Endometrial microvascular endothelial cells (primary cell): ENCODE measurements around the gene PDE4D. TPM values are rescaled to one million over a fixed set of nuclear protein-coding genes. Genes with fewer than 3 reads are reported as not detected.

ENCODE experiments used
- in situ Hi-C: cut with HindIII; loops from 2 replicates; pipeline ENCODE4 v1.10.0; 2017; ENCODE audit warnings: low sequenced_read_pairs, low pct_unique_long_range_greater_than_20kb; ENCODE audit errors: inconsistent ontology term
- total RNA-seq: library from RNA; depleted of rRNA; stranded (reverse); fragments of >200 nt; gene quantifications from one replicate; pipeline ENCODE4 v1.2.3, GENCODE V29; 2015; ENCODE audit errors: inconsistent ontology term

The PDE4D gene
- total RNA-seq, 1 donor from 2014 or later, result 7.9 TPM

DNA sequence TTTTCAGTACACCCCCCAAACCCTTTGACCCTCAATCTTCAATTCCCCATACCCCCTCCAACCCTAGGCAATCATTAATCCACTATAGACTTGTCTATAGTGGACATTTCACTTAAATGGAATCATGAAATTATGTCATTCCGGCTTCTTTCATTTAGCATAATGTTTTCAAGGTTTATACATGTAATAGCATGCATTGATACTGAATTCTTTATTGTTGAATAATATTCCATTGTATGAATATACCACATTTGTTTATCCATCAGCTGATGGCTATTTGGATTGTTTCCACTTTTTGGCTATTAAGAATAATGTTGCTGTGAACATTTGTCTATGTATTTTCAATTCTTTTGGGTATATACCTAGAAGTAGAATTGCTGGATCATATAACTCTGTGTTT is 238.8 kb downstream of the PDE4D start:
- in situ Hi-C loops, result no loop called here

- in situ Hi-C loops, result no loop called here
These were observed 241.1 kb downstream of the PDE4D start for GRCh38 chr5:59652449-59652848.

DNA sequence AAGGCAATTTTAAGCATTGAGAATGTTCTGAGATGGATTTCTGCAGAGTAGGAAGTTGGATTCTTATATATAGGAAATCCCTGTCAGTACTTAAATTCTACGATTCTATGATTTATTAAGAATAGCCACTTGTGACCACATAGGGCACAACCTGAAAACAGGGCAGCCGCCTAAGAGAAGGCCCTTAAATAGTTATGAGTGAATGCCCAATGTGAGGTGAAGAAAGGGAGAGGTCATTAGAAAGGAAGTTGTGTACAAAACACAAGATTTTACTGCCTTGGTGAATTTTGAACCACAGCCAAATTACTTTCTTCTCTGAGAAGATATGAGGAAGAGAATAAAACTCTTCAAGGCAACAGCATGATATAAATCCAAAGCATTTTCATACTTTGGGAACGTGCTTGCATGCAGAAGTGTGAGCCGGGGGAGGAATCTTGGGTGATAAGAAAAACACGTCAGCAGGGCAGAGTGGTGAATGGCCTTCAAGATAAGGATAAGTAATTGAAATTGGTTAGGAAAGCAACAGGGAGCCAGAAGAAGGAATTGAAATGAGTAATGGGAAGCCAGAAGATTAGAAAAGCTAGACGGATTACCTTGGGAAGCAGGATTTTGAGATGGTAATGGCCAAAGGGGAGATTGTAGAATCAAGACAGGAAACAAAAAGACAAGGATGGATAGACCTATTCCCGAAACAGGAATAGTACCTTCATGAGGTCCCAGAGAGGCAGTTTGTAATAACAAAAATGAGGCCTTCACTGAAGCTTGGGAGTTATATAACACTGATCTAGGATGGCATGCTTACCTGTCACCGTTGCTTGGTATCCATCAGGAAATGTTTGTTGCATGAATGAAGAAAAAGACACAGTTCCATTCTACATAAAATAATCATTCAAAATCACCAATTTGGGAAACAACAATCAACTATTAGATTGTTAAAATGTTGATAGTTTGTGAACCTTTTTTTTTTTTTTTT is 244.3 kb downstream of the PDE4D start:
- in situ Hi-C loops, result loop anchor here (25.0 kb wide), 1 partner anchor 137 kb away; no protein-coding TSS in a partner anchor

DNA sequence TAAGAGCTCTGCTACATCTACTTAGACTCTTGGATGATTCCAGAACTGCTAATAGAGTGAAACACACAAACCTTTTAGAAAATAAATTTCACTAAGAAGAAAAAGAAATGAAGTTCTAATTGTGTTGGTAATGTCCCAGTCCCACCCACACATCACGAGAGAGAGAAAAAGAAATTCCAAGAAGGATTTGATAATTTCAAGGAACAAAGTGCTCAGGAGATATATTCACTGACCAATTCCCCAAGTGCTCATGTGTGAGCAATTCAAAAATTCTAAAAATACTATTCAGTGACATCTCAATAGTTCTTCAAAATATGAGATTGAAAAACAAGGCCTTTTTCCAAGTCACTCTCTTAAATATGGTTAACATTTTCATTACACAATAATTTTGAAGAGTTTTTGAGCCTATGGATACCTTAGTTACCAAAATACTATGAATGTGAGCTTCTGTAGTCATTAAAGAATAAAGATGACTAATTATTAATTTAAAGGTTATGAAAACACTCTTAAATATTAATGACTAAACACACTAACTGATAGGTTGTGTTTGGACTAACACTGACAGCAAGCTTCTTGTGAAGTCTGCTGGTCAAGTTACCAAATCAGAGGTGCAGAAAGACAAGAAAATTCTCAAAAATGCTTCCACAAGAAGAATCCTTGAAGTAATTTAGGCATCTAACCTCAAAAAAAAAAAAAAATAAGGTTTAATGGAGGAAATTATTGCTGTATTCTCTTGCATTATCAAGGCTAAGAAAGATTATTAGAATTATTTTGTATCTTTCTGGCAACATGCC is 245.3 kb downstream of the PDE4D start:
- in situ Hi-C loops, result loop anchor here (25.0 kb wide), 1 partner anchor 136 kb away; no protein-coding TSS in a partner anchor

DNA sequence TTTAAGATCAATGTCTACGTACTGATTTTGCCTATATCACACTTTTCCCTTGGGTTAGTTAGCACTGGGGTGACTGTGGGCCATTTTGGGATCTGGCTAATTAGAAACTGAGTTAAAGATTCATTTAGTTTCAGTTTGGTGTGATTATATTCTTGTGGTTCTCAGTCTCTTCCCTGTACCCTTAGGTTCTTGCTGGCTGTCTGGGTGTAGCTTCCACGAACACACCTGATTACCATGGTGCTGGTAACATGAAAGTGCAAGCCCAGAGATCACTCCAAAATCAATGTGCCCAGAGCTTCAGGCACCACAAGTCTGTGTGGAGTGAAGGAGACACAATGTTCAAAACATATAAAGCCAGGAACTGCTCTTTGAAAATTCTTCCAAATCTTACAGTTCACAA is 248.1 kb downstream of the PDE4D start:
- in situ Hi-C loops, result loop anchor here (25.0 kb wide), 1 partner anchor 133 kb away; no protein-coding TSS in a partner anchor

GRCh38 chr5:59640411-59640810 is 253.1 kb downstream of the PDE4D start:
- in situ Hi-C loops, result loop anchor here (25.0 kb wide), 1 partner anchor 128 kb away; no protein-coding TSS in a partner anchor

GRCh38 chr5:59637884-59638580 is 255.5 kb downstream of the PDE4D start:
- in situ Hi-C loops, result loop anchor here (25.0 kb wide), 1 partner anchor 126 kb away; no protein-coding TSS in a partner anchor

DNA sequence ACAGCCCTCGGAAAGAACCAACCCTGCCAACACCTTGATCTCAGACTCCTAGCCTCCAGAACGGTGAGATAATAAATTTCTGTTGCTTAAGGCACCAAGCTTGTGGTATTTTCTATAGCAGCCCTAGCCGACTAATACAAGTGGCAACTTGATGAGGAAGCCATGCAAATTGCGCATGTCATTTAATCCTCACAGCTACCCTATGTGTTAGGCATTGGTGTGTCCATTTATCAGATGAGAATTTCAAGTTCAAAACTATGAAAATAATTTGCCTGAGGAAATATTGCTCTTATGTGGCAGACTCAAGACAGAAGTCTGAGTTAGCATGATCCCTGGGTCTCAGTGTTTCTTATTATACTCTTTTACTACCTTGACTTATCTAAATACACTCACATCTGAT is 264.0 kb downstream of the PDE4D start:
- in situ Hi-C loops, result loop anchor here (25.0 kb wide), 1 partner anchor 117 kb away; no protein-coding TSS in a partner anchor

DNA sequence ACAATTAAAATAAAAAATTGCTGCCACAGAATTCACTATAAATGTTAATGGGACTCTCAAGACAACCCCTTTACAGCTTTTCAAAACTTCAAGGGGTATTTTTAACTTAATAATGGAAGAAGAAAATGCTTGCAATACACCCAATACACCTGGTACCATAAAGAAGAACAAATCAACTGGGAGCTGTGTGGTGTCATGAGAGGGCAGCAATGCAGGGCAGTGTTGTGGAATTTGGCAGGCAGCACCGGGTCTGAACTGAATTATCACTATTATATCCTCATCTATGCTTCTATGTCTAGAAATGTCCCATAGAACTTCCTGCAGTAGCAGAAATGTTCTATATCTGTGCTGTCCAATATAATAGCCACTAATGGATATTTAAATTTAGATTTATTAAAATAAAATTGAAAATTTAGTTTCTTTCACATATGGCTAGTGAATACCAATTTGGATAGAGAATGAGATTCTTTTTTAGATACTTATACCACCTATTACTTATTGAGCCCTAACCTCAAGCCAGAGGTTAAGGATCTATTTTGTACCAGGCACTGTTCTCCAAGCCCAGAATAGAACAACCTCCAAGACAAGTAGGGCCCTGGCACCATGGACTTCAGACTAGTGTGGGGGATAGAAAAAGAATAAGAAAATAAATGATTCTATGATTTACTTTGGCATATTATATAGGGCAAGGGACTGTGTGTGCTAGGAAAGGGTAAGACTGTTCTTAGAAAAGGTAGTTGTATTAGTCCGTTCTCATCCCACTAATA is 265.3 kb downstream of the PDE4D start:
- in situ Hi-C loops, result loop anchor here (25.0 kb wide), 1 partner anchor 116 kb away; no protein-coding TSS in a partner anchor

DNA sequence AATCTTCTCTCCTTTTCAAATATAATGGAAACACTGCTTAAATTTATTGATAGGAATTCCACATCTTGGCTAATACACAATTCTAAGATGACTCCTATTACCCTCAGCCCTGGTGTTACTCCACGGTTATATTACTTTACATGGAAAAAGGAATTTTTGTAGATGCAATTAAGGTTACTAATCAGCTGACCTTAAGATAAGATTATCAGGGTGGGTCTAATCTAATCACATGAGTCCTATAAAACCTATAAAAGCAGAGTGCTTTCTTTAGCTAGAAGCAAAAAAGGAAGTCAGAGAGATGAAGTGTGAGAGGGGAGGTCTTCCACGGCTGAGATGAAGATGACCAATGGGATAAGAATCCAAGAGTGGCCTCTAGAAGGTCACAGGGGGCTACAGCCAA is 268.6 kb downstream of the PDE4D start:
- in situ Hi-C loops, result loop anchor here (25.0 kb wide), 1 partner anchor 113 kb away; no protein-coding TSS in a partner anchor

DNA sequence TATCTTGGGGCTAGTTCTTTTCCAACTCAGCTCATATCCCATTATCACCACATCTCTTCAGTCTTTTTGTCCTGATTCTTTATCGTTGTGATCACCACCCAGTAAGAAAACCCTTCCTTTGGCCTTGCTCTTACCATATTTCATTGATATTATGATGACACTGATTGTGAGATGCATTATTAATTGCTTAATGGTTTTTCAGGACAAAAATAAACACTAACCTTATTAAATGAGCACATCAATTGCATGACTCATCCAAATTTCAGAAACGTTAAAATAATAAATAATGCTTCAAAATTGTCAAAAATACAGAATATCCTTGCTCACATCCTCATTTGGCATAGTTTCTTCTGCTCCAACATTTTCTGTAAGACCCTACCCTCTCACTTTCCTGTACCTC is 270.7 kb downstream of the PDE4D start:
- in situ Hi-C loops, result no loop called here

DNA sequence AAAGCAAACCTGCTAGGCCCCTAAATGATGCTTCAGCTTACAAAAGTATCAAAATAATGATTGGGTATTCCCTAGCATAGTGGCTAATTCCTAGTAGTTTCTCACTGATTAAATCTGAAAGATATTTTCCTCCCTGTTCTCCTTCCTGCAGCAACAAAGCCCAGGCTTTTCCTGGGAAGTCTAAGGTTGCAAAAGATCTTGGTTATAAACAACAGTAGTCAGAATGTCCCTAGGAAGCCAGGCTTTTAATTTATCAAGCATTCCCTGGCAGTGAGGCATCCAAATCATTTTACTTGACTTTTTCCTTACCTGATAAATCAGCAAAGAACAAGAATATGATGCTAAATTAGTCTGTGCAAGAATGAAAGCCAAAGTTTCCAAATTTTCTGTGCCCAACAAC is 272.0 kb downstream of the PDE4D start:
- in situ Hi-C loops, result no loop called here

DNA sequence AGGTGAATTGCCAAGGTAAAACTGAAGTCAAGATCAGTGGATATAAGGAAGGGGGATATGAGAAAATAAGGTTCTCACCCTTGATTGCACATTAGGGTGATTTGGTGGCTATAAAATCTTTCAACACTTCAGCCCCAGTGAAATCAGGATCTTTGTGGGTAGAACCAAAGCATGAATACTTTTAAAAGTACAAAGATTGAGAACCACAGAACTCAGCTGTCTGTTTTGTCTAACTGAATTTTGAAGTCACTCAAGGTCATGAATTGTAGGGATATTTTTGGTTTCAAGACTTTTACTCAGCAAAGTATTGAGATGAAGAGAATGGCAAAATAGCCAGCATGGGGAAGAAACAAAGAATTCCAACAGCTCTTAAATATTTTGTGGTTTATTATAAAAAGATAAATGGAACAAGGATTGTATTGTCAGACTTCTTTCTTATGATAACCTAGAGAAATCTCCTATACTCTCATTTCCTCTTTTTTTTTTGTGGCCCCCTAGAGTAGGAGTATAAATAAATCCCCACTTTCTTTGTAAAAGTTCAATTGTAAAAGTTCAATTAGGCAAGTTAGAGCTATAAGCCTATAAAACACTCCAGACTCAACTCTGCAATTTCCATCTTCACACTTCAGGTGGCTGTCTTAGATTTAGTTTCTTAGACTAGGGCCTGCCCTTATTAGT is 272.9 kb downstream of the PDE4D start:
- in situ Hi-C loops, result no loop called here

- in situ Hi-C loops, result no loop called here
These were observed 274.9 kb downstream of the PDE4D start for GRCh38 chr5:59618644-59619043.

DNA sequence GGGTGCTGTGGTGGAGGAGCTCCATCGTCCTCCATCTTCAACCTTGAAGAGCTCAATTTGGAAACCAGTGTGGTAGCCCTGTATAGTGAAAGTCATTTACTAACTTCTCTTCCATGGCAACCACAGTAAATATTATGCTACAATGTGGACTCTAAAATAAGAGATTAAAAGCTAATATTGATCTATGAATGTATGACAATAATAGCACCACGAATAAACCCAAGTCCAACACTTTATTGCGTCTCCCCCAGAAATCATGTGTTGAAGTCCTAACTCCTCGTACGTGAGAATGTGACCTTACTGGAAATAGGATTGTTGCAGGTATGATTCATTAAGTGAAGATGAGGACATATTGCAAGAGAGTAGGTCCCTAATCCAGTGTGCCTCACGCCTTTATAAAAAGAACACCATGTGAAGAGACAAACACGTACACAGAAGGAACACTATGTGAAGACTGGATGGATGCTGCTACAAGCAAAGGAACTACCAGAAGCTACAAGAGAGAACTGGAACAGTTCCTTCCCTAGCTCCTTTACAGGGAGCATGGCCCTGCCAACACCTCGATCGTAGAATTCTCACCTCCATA is 276.2 kb downstream of the PDE4D start:
- in situ Hi-C loops, result no loop called here

GRCh38 chr5:59616413-59616812 is 277.1 kb downstream of the PDE4D start:
- in situ Hi-C loops, result no loop called here

- in situ Hi-C loops, result no loop called here
These were observed 278.3 kb downstream of the PDE4D start for GRCh38 chr5:59615272-59615671.
